Panc1 (cell line): ENCODE measurements around the gene RMND5A. TPM values are rescaled to one million over a fixed set of nuclear protein-coding genes. Genes with fewer than 3 reads are reported as not detected.

ENCODE experiments used
- ATAC-seq: fragments of 200-7000 bp; cut with Tn5 transposase; 2 replicates; pipeline ENCODE4 v1.9.1; 2020; ENCODE audit warnings: mild to moderate bottlenecking, moderate library complexity
- BruUV-seq: library from RNA; stranded (reverse); fragments of 400-500 nt; replicated peaks from 2 replicates; lab custom pipeline; 2021; lab: Mats Ljungman, UMichigan
- CTCF ChIA-PET: fragments of 300-600 bp; sonication (Branson Sonifier 250); formaldehyde crosslinking; loops from one replicate; lab custom pipeline; 2022; ENCODE audit warnings: antibody characterized with exemption; lab: Charles Lee
- POLR2A ChIA-PET: fragments of 300-600 bp; sonication (Branson Sonifier 250); formaldehyde crosslinking; loops from one replicate; lab custom pipeline; 2022; ENCODE audit warnings: antibody characterized with exemption; lab: Charles Lee
- DNase-seq: peaks from one replicate; pipeline ENCODE4 v3.0.0-alpha.2; 2010; ENCODE audit warnings: low read depth, low spot score
- H3K27ac ChIP-seq: 2 replicates; pipeline ENCODE4 v1.5.1; 2011; ENCODE audit warnings: mild to moderate bottlenecking, low read length, inconsistent platforms
- H3K27me3 ChIP-seq: fragments of 200-500 bp; sonication (Bioruptor generic); 2 replicates; pipeline ENCODE4 v1.6.0; 2014; ENCODE audit warnings: low read length, inconsistent platforms; ENCODE audit not compliant: control insufficient read depth, insufficient read depth
- H3K36me3 ChIP-seq: fragments of 200-500 bp; sonication (Bioruptor generic); 2 replicates; pipeline ENCODE4 v1.5.1; 2014; ENCODE audit warnings: inconsistent platforms, mild to moderate bottlenecking, low read length, moderate library complexity; ENCODE audit not compliant: control insufficient read depth, insufficient read depth
- H3K4me1 ChIP-seq: 2 replicates; pipeline ENCODE4 v1.5.1; 2011; ENCODE audit warnings: inconsistent platforms, mild to moderate bottlenecking, low read length, moderate library complexity; ENCODE audit not compliant: control insufficient read depth, insufficient read depth
- H3K4me3 ChIP-seq, 2 experiments: 2 replicates each; pipeline ENCODE4 v1.5.1; 2011 to 2012; ENCODE audit warnings: low read depth in 2 of 2, low read length in 2 of 2, mild to moderate bottlenecking in 2 of 2, inconsistent platforms in 1 of 2, moderate library complexity in 1 of 2
- H3K9me3 ChIP-seq: fragments of 200-500 bp; sonication (Bioruptor generic); 2 replicates; pipeline ENCODE4 v1.5.1; 2014; ENCODE audit warnings: low read depth, mild to moderate bottlenecking, inconsistent platforms, low read length, moderate library complexity; ENCODE audit not compliant: control insufficient read depth, insufficient read depth
- POLR2AphosphoS5 ChIP-seq: IDR thresholded peaks from 2 replicates; pipeline ENCODE4 v1.6.1; 2012; ENCODE audit warnings: mild to moderate bottlenecking, low read depth, low read length, moderate library complexity
- SIN3A ChIP-seq: IDR thresholded peaks from 2 replicates; pipeline ENCODE4 v1.6.1; 2012; ENCODE audit warnings: low read depth, mild to moderate bottlenecking, low read length, moderate library complexity, borderline replicate concordance; ENCODE audit not compliant: insufficient read depth
- TCF7L2 ChIP-seq: IDR thresholded peaks from 2 replicates; pipeline ENCODE4 v1.6.1; 2011; ENCODE audit warnings: mild to moderate bottlenecking, low read depth, low read length, inconsistent platforms
- in situ Hi-C: cut with HindIII; loops from 2 replicates; pipeline ENCODE4 v1.10.0; 2016; ENCODE audit warnings: low sequenced_read_pairs, low pct_unique_long_range_greater_than_20kb
- intact Hi-C: fragments of 100-400 bp; cut with micrococcal nuclease; formaldehyde crosslinking; loops from one replicate; pipeline ENCODE4 v1.10.0; 2022; ENCODE audit not compliant: unreplicated experiment
- total RNA-seq: library from RNA; stranded (reverse); gene quantifications from one replicate; pipeline ENCODE4 v1.2.1, GENCODE V29; 2021; ENCODE audit not compliant: unreplicated experiment
- TF ChIP-seq, protein P1 (sequence below), 2 experiments: IDR thresholded peaks; 2 replicates each; pipeline ENCODE4 v1.6.1; 2011 to 2012; ENCODE audit warnings: low read depth in 2 of 2, control low read depth in 1 of 2, low read length in 1 of 2, mild to moderate bottlenecking in 1 of 2, moderate library complexity in 1 of 2; ENCODE audit not compliant: insufficient read depth in 1 of 2
- TF ChIP-seq, protein P2 (sequence below): fragments of 450-650 bp; IDR thresholded peaks from 2 replicates; pipeline ENCODE4 v1.5.1; 2017; ENCODE audit warnings: mild to moderate bottlenecking

RMND5A gene
- total RNA-seq, 1 experiment from 2014 or later, result 42.8 TPM

GRCh38 chr2:86768189-86768949 is 48.3 kb downstream of the RMND5A start:
- DNase-seq (no peak), ATAC-seq (no peak)
- in situ Hi-C loops, result no loop called here
- ChIA-PET CTCF (interaction anchor here (0.6 kb wide), 1 partner anchor 32 kb away, joined by 3 read pairs; no protein-coding TSS in a partner anchor), POLR2A (no interaction called here)
- no peak overlapping the region for H3K27ac ChIP-seq
- 0 out of 2 replicates have a peak, but pooled peaks cover 3% of the 10 kb centered on the region for H3K4me1 ChIP-seq
- no peaks in the 10 kb centered on the region for H3K9me3 ChIP-seq
- intact Hi-C loops, result no loop called here
- TF ChIP-seq SIN3A, result no peak
- no peak for TF ChIP-seq TCF7L2
- TF ChIP-seq, protein P1, sequence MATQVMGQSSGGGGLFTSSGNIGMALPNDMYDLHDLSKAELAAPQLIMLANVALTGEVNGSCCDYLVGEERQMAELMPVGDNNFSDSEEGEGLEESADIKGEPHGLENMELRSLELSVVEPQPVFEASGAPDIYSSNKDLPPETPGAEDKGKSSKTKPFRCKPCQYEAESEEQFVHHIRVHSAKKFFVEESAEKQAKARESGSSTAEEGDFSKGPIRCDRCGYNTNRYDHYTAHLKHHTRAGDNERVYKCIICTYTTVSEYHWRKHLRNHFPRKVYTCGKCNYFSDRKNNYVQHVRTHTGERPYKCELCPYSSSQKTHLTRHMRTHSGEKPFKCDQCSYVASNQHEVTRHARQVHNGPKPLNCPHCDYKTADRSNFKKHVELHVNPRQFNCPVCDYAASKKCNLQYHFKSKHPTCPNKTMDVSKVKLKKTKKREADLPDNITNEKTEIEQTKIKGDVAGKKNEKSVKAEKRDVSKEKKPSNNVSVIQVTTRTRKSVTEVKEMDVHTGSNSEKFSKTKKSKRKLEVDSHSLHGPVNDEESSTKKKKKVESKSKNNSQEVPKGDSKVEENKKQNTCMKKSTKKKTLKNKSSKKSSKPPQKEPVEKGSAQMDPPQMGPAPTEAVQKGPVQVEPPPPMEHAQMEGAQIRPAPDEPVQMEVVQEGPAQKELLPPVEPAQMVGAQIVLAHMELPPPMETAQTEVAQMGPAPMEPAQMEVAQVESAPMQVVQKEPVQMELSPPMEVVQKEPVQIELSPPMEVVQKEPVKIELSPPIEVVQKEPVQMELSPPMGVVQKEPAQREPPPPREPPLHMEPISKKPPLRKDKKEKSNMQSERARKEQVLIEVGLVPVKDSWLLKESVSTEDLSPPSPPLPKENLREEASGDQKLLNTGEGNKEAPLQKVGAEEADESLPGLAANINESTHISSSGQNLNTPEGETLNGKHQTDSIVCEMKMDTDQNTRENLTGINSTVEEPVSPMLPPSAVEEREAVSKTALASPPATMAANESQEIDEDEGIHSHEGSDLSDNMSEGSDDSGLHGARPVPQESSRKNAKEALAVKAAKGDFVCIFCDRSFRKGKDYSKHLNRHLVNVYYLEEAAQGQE (IDR thresholded peaks at IDR 0.05; ENCODE audit: insufficient read depth in 1 of 2, low read depth in 2 of 2, low read length in 1 of 2), result no peak
- no peak for TF ChIP-seq POLR2AphosphoS5
- TF ChIP-seq, protein P2, sequence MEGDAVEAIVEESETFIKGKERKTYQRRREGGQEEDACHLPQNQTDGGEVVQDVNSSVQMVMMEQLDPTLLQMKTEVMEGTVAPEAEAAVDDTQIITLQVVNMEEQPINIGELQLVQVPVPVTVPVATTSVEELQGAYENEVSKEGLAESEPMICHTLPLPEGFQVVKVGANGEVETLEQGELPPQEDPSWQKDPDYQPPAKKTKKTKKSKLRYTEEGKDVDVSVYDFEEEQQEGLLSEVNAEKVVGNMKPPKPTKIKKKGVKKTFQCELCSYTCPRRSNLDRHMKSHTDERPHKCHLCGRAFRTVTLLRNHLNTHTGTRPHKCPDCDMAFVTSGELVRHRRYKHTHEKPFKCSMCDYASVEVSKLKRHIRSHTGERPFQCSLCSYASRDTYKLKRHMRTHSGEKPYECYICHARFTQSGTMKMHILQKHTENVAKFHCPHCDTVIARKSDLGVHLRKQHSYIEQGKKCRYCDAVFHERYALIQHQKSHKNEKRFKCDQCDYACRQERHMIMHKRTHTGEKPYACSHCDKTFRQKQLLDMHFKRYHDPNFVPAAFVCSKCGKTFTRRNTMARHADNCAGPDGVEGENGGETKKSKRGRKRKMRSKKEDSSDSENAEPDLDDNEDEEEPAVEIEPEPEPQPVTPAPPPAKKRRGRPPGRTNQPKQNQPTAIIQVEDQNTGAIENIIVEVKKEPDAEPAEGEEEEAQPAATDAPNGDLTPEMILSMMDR, result no peak
- no peaks in the 10 kb centered on the region for H3K27me3 ChIP-seq
- no peak overlapping the region for H3K4me3 ChIP-seq
- BruUV-seq, result no TSS peak
- peaks cover 10% of the 10 kb centered on the region for H3K36me3 ChIP-seq

DNA sequence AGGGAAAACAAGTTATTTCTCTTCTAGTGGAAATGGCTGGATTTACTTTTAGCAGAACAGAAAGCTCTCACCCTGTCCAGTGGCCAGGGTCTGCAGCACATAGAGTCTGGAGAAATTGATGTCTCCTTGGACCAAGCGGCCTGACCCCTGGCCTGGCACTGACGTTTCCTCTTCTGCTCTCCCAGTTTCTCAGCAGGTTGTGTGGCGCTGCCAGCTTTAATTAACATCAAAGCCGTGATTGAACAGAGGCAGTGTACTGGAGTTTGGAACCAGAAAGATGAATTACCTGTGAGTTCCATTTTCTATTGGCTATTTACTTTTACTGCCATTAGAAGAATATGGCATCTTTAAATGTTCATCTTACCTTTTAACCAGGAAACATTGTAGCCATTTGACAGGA is 49.7 kb downstream of the RMND5A start:
- TF ChIP-seq, protein P1 (IDR thresholded peaks at IDR 0.05; ENCODE audit: insufficient read depth in 1 of 2, low read depth in 2 of 2, low read length in 1 of 2), result no peak
- no peak for TF ChIP-seq SIN3A
- Histone ChIP-seq H3K36me3 (peaks cover 20% of the 10 kb centered on the region), H3K9me3 (no peaks in the 10 kb centered on the region), H3K4me3 (no peak overlapping the region), H3K4me1 (no peaks in the 10 kb centered on the region), H3K27me3 (no peaks in the 10 kb centered on the region), H3K27ac (no peak overlapping the region)
- ATAC-seq, result no peak
- in situ Hi-C loops, result no loop called here
- BruUV-seq, result no TSS peak
- intact Hi-C loops, result no loop called here
- CTCF ChIA-PET, result no interaction called here
- POLR2A ChIA-PET, result no interaction called here
- DNase-seq, result no peak
